SK-N-SH treated with all-trans-retinoic acid at 6 μM for 48 hours (cell line): ENCODE results near the gene KCNK3.

Experiments
- ARNTL ChIP-seq: fragments of 450-650 bp; formaldehyde crosslinking; IDR thresholded peaks from 2 replicates; pipeline ENCODE4 v1.5.0; 2020; ENCODE audit warnings: low read depth, mild to moderate bottlenecking, moderate library complexity, borderline replicate concordance
- RARB ChIP-seq: fragments of 250-450 bp; sonication (Bioruptor Pico); IDR thresholded peaks from 2 replicates; pipeline ENCODE4 v1.8.0; 2021; ENCODE audit warnings: mild to moderate bottlenecking, moderate library complexity
- ZFP3 ChIP-seq: fragments of 250-450 bp; sonication (Bioruptor Pico); IDR thresholded peaks from 2 replicates; pipeline ENCODE4 v1.5.0; 2020; ENCODE audit warnings: mild to moderate bottlenecking, moderate library complexity

GRCh38 chr2:26738481-26738880, 46.0 kb downstream of the KCNK3 start:
- TF ChIP-seq RARB (CRISPR knock-in tag), result no peak
- no peak for TF ChIP-seq ZFP3
- no peak for TF ChIP-seq ARNTL (CRISPR knock-in tag)
